Measurements from ENCODE around the gene KCTD7.

GRCh38 chr7:66657798-66658197, 29.1 kb downstream of the KCTD7 start:
- TF ChIP-seq EZH2 (IDR thresholded peaks at IDR 0.05; ENCODE audit: low read length, unreplicated experiment) (no peak), CTCF (conservative IDR thresholded peaks at IDR 0.05; ENCODE audit: low read depth, low read length) (no peak), EZH2phosphoT487 (IDR thresholded peaks at IDR 0.05; ENCODE audit: borderline replicate concordance, low read length) (no peak)
